ENCODE measurements around the gene PPP5C.

The PPP5C gene

DNA sequence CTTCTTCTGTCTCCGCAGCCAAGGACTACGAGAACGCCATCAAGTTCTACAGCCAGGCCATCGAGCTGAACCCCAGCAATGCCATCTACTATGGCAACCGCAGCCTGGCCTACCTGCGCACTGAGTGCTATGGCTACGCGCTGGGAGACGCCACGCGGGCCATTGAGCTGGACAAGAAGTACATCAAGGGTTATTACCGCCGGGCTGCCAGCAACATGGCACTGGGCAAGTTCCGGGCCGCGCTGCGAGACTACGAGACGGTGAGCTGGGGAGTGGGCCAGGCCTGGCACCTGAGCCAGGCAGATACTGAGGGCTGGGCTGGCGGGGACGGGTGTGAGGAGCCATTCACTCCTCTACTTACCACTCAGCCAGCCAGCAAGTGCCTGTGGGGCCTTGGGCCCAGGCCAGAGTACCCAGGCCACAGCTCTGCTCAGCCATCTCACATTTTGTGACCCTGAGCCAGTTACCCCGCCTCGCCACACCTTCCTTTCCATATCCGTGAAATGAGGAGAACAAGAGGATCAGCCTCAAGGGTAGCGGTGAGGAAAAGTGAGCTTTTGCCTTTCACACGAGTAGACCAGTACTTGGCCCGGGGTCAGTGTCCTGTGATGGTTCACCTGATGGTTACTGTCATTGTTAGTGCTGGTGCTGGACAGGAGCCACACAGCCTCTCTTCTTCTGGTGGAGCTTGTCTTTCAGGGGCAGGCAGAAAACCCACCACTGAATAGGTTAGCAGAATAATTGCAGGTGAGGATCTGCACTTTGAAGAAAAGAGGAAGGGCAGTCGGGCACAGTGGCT, 7.0 kb downstream of the PPP5C start:
- TF ChIP-seq, protein P1, sequence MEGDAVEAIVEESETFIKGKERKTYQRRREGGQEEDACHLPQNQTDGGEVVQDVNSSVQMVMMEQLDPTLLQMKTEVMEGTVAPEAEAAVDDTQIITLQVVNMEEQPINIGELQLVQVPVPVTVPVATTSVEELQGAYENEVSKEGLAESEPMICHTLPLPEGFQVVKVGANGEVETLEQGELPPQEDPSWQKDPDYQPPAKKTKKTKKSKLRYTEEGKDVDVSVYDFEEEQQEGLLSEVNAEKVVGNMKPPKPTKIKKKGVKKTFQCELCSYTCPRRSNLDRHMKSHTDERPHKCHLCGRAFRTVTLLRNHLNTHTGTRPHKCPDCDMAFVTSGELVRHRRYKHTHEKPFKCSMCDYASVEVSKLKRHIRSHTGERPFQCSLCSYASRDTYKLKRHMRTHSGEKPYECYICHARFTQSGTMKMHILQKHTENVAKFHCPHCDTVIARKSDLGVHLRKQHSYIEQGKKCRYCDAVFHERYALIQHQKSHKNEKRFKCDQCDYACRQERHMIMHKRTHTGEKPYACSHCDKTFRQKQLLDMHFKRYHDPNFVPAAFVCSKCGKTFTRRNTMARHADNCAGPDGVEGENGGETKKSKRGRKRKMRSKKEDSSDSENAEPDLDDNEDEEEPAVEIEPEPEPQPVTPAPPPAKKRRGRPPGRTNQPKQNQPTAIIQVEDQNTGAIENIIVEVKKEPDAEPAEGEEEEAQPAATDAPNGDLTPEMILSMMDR (IDR thresholded peaks at IDR 0.05; ENCODE audit: low read depth, low read length, missing control alignments), result no peak
- no peak for DNase-seq (ENCODE audit: low read depth)
- H3K4me3 ChIP-seq (ENCODE audit: low read depth, low read length), result no peak overlapping the region

DNA sequence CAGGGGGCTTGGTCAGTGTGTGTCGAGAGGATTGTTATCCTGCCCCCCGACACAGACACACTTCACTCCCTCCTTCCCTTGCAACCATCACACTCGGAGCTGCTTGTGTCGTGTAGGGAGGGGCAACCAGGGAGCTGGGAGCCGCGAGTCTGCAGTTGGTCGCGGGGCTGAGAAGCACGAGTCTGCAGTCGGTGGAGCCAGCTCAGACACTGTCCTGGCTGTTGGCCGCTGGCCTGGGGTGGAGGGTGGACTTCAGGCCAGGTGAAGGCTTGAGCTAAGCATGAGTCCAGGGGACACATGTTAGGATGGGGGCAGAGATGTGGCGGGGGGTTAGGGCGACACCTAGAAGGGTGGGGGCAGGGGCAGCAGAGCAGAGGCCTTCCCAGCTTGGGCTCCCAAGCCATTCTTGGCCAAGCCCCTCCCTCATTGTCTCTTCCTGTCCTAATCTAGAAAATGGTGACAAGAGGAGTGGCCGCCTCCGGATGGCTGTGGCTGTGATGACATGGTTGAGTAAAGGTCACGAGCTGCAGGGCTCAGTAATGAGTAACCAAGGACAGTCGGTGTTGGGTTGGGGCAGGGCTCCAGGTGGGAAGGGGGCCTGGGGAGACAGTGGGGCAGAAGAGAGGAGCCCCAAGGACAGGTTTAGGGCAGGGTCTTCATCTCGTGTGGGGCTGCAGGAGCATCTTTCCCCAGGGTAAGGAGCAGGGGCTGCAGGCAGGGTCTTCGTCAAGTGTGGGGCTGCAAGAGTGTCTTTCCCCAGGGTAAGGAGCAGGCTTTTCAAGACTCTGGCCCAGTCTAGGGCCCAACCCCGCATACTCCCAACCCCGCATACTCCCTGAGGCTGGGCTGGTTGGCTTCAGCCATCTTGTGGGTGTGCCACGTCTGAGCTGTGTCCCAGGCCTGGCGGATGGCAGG, 8.6 kb downstream of the PPP5C start:
- no peak overlapping the region for H3K4me3 ChIP-seq (ENCODE audit: low read depth, low read length)
- no peak for DNase-seq (ENCODE audit: low read depth)
- TF ChIP-seq, protein P1 (IDR thresholded peaks at IDR 0.05; ENCODE audit: low read depth, low read length, missing control alignments), result no peak

DNA sequence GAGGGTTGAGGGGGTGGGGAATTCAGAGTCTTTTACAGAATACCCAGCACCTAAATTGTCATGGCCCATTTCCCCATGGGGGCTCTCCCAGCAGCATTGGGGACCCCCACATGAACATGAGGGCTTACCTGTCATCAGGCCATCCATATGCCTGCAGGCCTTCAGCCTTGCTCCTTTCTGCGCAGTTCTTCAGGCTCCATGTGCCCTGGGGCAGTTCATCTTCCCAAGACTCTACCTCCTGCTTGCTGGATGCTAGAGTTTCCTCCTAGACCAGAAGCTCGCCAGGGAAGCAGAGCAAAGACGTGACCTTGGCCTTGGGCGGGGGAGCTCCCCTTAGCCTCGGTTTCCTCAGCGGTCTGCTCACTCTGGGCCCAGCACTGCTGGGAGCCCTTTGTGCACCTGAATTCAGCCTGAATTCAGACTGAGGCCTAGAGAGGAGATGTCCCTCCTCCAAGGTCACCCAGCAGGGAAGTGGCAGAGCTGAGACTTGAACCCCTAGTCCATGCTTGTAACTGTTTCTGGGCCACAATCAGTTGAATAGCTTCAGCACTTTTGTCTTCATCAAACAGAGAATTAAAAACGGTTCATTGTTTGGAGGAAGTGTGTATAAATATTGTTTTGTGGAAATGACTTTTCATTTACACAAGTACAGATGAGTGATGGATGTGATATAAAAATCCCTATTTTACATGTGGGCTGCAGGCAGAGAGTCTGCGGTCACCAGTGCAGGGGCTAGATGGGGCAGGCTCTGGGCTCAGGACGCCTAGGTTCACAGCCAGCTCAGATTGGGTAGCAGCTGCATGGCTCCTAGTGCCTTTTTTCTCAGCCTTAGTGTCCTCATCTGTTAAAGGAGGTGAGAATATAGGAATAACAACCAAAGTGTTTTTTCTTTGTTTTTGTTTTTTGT, 9.5 kb downstream of the PPP5C start:
- no peak for DNase-seq (ENCODE audit: low read depth)
- no peak overlapping the region for H3K4me3 ChIP-seq (ENCODE audit: low read depth, low read length)
- TF ChIP-seq, protein P1 (IDR thresholded peaks at IDR 0.05; ENCODE audit: low read depth, low read length, missing control alignments), result no peak

DNA sequence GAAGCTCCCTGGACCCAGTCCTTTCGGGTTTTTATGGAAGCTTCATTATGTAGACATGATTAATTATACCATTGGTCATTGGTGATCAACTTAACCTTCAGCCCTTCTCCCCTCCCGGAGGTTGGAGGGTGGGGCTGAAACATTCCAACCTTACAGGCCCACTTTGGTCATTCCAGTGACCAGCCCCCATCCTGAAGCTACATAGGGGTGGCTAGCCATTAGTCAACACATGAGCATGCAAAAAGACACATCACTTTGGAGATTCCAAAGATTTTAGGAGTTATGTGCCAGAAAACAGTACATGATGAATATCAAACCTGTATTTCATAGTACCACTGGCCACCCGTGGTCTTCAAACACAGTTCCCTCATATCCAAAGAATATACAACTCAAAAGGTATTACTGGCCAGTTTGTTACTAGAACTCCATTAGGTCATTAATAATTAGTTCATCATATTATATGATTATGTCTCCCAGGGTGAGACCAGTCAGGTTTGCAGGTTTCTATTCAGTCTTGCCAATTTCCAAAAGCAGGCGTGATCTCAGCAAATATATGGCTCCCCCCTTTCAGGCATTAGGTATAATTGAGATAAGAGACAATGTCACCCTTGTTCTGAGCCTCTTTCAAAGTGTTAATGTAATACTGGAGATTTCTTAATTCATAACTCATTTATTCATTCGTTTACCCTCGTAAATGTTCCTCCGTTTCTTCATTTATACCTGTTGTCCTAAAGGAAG, 11.1 kb downstream of the PPP5C start:
- DNase-seq (ENCODE audit: low read depth), result no peak
- TF ChIP-seq, protein P1 (IDR thresholded peaks at IDR 0.05; ENCODE audit: low read depth, low read length, missing control alignments), result no peak
- H3K4me3 ChIP-seq (ENCODE audit: low read depth, low read length), result no peak overlapping the region

DNA sequence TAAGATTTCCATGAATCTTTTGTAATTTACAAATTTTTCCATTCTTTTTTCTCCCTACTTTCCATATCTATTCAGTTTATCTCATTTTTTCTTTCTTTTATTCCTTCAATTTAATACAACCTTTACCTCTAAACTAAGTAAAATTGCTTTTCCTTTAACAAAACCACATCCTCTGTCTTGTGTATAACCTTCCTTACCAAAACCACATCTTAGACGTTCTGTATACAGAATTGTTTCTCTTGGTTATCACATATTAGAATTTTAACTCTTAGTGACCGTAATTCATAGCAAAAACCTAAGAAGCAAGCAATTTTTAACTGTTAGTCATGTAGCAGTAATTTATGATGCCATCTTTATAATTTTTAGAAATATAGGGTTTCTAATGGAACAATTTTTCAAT, 15.0 kb downstream of the PPP5C start:
- H3K4me3 ChIP-seq (ENCODE audit: low read depth, low read length), result no peak overlapping the region
- TF ChIP-seq, protein P1 (IDR thresholded peaks at IDR 0.05; ENCODE audit: low read depth, low read length, missing control alignments), result no peak
- DNase-seq (ENCODE audit: low read depth), result no peak

DNA sequence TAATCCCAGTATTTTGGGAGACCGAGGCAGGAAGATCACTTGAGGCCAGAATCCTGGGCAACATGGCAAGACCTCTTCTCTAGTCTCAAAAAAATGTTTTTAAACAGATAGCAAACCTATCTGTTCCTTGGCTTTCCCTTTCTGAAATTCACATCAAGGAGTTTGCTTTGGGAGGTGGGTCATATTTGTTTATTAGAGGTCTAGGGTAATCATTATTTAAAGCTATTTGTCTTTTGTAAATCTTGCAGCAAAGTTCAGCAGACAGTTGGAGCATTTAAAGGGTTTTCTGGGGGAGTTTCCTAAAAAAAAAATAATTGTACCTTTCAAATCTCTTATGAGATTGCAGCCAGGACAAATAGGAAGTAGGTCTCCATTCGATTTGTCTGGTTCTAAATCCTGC, 17.5 kb downstream of the PPP5C start:
- TF ChIP-seq, protein P1 (IDR thresholded peaks at IDR 0.05; ENCODE audit: low read depth, low read length, missing control alignments), result no peak
- H3K4me3 ChIP-seq (ENCODE audit: low read depth, low read length), result no peak overlapping the region
- no peak for DNase-seq (ENCODE audit: low read depth)
